ENCODE measurements around the gene NEK8.
"Not testable (repeated sequence)": the region's sequence is repeated elsewhere in the genome, so short reads cannot be mapped to it uniquely, and the experiment has no call there.

Gene NEK8

DNA sequence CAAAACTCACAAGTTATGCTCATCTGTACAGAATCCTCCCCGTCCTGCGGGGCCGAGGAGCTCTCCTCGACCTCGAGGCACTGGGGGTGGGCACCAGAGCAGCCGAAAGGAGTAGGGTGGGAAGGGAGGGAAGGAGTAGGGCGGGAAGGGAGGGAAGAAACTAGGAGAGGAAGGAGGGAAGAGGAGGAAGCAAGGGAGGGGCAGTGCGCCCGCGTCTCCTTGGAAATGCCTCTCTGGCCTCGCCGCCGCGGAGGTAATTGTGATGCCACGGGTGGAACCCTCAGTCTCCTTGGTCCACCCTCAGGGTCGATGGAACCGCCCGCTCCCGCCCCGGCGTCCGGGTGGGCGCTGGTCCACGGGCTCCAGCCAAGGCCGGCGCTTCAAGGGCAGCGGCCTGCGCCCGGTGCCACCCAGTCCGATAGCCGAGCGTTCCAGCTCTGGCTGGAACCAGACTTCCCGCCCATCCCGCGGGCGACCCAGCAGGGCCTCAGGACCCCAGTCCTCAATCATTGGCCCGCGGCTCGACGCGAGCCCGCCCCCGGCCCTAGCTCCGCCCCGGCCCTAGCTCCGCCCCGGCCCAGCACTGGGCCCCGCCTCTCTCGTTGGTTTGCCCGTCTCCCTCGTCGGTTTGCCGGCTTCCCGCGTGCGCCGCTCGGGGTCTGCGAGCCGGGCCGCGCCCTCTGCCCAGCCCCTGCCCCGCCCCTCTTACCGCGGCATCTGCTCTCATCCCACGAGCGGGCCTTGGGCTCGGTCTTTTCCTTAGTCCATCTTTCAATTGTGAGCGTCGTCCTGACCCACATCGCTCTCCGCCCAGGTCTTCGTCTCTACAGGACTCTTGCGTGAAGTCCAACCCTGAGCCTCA lies 17.5 kb upstream of the NEK8 start:
- no peak for FAIRE-seq

DNA sequence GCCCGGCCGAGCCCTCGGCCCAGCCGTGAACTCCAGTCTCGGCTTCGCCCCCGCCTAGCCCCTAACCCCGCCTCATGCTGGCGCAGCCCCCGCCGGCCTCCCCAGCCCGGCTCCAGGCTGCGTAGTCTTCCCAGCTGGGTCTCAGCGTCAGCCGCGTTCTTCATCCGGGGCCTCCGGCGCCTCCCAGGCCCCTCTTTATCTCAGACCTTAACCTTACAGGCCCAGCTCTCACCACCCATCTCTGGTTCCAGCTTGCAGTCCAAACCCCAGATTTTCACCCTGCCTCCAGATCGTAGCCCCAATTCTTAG lies 16.9 kb upstream of the NEK8 start, which contains the start of gene PROCA1:
TSS of gene PROCA1 (minus strand) at position 166 of the 309 bp plus-strand sequence. CDS start 228 bp downstream, outside the sequence.
- no peak for FAIRE-seq

- FAIRE-seq = no peak
These were observed 16.4 kb upstream of the NEK8 start for GRCh38 chr17:28712032-28712704.

DNA sequence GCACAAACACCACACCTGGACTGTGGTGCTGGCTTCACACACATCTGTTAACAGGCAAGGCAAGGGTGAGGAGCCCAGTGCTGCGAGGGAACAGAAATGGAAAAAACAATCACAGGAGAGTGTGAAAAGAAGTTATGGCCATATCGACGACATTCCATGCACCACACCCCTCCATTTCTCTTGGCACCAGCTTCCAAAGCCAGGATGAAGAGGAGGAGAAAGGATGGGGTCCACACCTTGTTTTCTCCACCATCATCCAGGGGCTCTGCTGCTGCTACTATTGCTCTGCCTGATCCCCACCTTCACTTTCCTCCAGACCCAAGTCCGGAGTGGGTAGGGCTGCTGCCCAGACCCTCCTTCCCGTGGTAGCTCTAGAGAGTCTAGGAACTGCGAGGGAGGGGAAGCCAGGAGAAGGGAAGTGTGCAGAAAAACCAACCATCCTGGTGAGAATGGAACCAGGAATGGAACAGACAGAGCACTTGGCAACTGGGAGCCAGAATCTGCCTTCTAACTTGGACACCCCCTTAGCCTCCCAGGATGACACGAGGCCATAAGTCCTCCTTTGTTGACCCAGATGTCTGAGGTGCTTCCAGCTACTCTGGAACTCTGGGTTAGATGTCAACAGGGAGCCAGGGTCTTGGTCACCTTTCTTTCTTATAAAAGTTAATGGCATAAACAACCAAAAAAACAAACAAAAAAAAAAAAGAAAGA lies 15.7 kb upstream of the NEK8 start:
- no peak for FAIRE-seq

GRCh38 chr17:28714281-28714680 lies 14.3 kb upstream of the NEK8 start:
- no peak for FAIRE-seq

DNA sequence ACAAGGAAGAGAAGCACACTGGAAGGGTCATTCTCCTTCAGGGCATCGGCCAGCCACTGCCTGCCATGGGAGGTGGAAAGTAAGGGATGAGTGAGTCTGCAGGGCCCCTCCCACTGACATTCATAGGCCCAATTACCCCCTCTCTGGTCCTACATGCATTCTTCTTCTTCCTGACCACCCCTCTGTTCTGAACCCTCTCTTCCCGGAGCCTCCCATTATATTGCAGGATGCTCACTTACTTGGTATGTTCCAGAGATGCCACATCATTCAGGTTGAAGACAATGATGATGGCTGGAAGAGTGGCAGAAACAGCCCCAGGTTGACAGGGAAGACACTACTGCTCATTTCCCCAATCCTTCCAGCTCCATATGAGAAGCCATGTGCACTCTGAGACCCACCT lies 13.4 kb upstream of the NEK8 start:
- FAIRE-seq = no peak

DNA sequence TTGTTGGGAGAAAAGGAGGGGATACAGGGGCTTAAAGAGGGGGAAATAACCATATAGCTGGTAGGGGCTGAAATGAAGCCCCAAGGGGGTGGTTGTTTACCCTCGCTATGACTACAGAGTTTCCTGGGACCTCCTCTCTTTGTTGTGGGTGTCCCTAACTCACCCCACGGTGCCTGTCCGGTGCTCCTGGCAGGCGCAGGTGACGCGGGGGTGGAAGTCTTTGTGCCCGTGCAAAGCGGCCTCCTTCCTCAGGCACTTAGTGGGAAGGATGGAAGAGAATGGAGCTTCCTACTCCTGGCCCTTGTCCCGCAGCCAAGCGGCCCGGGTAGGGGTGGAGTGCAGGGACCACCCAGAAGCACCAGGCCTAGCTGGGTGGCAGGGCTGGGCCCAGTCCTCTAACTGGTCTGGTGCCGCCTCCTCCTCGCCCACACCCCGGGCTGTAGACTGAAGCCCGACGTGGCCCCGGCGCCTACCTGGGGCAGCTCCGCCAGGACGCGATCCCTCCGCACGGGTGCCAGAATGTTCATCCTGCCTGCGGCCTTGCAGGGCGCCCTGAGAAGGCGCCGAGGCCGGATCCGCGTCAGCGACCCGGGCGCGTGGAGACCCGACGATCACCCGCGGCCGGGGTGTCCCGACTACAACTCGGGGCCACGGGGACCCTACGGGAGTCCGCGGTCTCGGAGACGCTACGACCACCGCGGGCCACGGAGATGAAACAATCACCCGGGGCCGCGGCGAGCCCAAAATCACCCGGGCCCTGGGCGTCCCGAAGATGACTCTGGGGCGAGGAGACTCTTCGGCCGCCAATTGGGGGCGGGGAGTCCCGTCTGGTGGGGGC lies 11.6 kb upstream of the NEK8 start:
- FAIRE-seq = no peak

GRCh38 chr17:28717578-28718332 lies 10.8 kb upstream of the NEK8 start, which contains the start of gene RAB34:
Gene RAB34 (minus strand): TSS chr17:28717868. CDS start chr17:28717266, 602 bp downstream.
- no peak for FAIRE-seq

- no peak for FAIRE-seq
These were observed 10.1 kb upstream of the NEK8 start for GRCh38 chr17:28718333-28719020.

- FAIRE-seq = no peak
These were observed 9.6 kb upstream of the NEK8 start for GRCh38 chr17:28719021-28719433.

- FAIRE-seq = no peak
These were observed 8.2 kb upstream of the NEK8 start for GRCh38 chr17:28720247-28720996.

DNA sequence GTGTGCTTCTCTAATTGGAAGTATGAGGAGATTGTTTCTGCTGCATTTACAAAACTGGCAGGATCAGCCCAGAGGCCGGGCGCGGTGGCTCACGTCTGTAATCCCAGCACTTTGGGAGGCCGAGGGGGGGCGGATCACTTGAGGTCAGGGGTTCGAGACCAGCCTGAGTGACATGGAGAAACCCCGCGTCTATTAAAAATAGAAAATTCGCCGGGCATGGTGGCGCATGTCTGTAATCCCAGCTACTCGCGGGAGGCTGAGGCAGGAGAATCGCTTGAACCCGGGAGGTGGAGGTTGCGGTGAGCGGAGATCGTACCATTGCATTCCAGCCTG lies 7.6 kb upstream of the NEK8 start:
- FAIRE-seq = not testable (repeated sequence)

GRCh38 chr17:28722417-28723158 lies 6.0 kb upstream of the NEK8 start:
- no peak for FAIRE-seq

DNA sequence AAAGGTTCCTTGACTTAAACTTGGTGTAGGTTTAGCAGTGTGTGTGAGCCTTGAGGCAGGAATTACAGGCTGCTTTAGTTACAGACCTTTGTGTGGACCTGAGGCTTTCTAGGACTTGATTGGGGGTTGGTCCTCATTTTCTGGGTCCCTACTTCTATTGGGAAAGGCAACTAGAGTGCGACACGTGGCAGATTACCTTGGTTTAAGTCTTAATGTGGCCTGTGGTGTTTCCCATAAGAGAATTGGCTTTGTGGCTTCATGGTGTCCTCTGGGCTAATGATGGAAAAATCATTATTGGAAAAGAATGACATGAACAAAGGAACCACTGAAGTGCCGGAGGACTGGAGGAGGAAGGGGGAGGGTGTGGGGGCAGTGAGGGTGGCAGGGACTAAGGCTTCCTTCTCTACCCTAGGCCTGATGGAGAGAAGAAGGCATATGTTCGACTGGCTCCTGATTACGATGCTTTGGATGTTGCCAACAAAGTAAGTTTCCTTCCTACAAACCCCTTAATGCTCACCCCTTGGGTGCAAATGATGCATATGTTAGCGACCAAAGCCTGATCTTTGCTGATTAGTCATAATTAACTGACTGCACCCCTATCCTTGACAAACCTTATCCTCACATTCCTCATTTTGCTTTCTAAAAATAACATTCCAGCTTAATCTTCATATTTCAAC lies 5.3 kb upstream of the NEK8 start:
- no peak for FAIRE-seq

GRCh38 chr17:28723836-28724499 lies 4.6 kb upstream of the NEK8 start:
- FAIRE-seq = not testable (repeated sequence)

DNA sequence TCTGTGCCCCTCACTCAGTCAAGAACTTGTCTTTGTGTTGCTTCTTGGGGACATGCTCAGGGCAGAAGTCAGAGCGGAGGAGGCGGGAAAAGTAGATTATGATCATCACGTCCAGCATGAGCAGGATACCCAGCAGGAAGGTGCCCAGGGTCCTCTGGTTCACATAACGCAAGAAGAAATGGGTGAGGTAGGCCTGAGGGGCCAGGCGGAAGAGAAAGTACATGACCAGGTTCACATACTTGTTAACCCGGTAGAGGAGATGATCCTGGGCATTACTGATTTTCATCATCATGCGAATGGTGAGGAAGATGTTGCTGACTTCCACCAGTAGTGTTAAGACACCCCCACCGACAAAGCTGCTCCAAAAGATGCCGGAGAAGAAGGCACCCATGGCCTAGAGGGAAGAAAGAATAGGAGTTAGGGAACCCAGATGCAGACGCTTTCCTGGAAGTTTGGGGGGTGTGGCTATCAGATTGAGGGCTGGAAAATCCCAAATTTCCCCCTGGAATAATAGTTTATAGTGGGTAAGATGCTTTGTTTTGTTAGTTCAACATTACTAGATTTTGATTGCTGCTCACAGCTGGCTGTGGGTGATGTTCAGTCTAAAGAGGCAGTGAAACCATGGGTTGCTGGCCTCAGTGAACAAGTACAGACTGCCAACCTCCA lies 4.0 kb upstream of the NEK8 start:
- no peak for FAIRE-seq

DNA sequence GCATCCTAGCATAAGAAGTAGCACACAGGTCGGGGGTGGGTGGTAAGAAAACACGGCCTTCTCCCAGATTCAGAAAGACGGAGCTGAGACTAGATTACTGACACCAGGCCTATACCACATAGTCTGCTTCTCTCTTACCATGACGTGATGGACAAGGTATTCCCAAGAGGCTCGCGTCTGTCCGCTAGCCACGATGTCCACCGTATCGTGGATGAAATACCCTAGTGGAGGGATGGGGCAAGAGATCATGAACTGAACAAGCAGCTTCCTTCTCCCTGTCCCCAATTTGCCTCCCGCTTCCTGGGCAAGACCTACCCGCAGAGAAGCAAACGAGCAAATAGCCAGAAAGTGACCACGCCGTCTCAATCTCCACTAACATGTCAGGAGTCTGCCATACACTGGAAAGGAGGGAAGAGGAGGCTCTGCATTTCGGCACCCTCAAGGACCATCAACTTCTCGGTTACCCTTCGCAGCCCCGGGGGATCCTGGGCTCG lies 3.4 kb upstream of the NEK8 start:
- no peak for FAIRE-seq

DNA sequence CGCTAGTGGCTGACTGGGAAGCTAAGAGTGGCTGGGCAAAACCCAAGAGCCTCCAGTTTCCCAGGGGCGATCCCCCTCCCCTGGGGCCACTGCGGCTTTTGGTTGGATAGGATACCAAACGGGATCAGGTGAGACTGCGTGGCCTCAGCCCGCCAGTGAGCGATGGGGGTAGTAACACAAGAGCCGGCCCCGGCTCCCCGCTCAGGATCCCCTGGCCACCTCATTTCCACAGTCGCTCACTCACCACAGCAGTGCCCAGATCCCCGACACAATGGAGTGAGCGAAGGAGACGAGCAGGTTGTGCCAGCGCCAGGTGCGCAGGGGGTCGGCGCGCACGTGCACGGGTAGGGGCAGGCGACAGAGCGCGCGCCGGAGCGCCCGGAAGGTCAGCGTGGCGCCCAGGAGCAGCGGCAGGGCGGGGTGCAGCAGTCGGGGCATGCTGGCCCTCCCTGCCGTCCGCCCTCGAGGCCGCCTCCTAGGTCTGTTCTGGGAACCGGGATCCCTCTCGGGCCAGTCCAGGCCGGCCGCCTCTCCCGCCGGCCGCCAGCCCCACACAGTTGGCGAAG lies 2.8 kb upstream of the NEK8 start:
- no peak for FAIRE-seq

Measured in islet of Langerhans (tissue), 1 donor.